IMR-90 (cell line): Measurements from ENCODE around the gene UQCRC2. TPM values are rescaled to one million over a fixed set of nuclear protein-coding genes. Genes with fewer than 3 reads are reported as not detected.

Source experiments
- ATAC-seq: fragments of 200-7000 bp; cut with Tn5 transposase; 2 replicates; pipeline ENCODE4 v1.9.1; 2020; ENCODE audit warnings: low read depth, mild to moderate bottlenecking, moderate library complexity
- BruUV-seq: library from RNA; stranded (reverse); fragments of 400-500 nt; replicated peaks from 2 replicates; lab custom pipeline; 2021; lab: Mats Ljungman, UMichigan
- CTCF ChIA-PET: fragments of 300-600 bp; formaldehyde crosslinking; extraction: SDS; loops from one replicate; lab custom pipeline; 2021; ENCODE audit warnings: antibody characterized with exemption; lab: Yijun Ruan, JAX
- POLR2A ChIA-PET: fragments of 300-600 bp; sonication (Branson Sonifier 250); formaldehyde crosslinking; loops from one replicate; lab custom pipeline; 2022; ENCODE audit warnings: antibody characterized with exemption; ENCODE audit not compliant: unreplicated experiment; lab: Charles Lee
- DNase-seq: peaks from one replicate; pipeline ENCODE4 v3.0.0; 2013
- H2AFZ ChIP-seq: replicated peaks from 2 replicates; pipeline ENCODE3; 2013; ENCODE audit warnings: low read length, mild to moderate bottlenecking; ENCODE audit not compliant: poor library complexity
- H2AK5ac ChIP-seq: 2 replicates; pipeline ENCODE4 v1.6.1; 2013; ENCODE audit warnings: low read depth, low read length, inconsistent platforms
- H2AK9ac ChIP-seq: replicated peaks from 2 replicates; pipeline ENCODE3; 2013; ENCODE audit warnings: mild to moderate bottlenecking, low read depth, low read length, moderate library complexity; ENCODE audit not compliant: poor library complexity
- H2BK120ac ChIP-seq: 2 replicates; pipeline ENCODE4 v1.6.1; 2013; ENCODE audit warnings: low read depth, low read length, inconsistent platforms
- H2BK15ac ChIP-seq: 3 replicates; pipeline ENCODE4 v1.6.1; 2013; ENCODE audit warnings: low read depth, low read length, inconsistent platforms
- H2BK20ac ChIP-seq: 2 replicates; pipeline ENCODE4 v1.6.1; 2013; ENCODE audit warnings: low read depth, mild to moderate bottlenecking, inconsistent platforms, low read length, moderate library complexity
- H2BK5ac ChIP-seq: 2 replicates; pipeline ENCODE4 v1.6.1; 2013; ENCODE audit warnings: mild to moderate bottlenecking, low read depth, low read length, inconsistent platforms; ENCODE audit not compliant: poor library complexity, severe bottlenecking
- H3K14ac ChIP-seq: replicated peaks from 2 replicates; pipeline ENCODE4 v1.6.1; 2013; ENCODE audit warnings: low read depth, low read length, inconsistent platforms
- H3K18ac ChIP-seq: 2 replicates; pipeline ENCODE4 v1.6.1; 2013; ENCODE audit warnings: low read depth, low read length, control low read depth
- H3K23ac ChIP-seq: 2 replicates; pipeline ENCODE4 v1.6.1; 2013; ENCODE audit warnings: low read depth, low read length, inconsistent platforms
- H3K27ac ChIP-seq: 2 replicates; pipeline ENCODE4 v1.5.1; 2013; ENCODE audit warnings: mild to moderate bottlenecking, control low read depth, low read length; ENCODE audit not compliant: insufficient read depth
- H3K27me3 ChIP-seq: 2 replicates; pipeline ENCODE4 v1.6.1; 2013; ENCODE audit warnings: low read length; ENCODE audit not compliant: control insufficient read depth, insufficient read depth
- H3K36me3 ChIP-seq: 2 replicates; pipeline ENCODE4 v1.6.1; 2013; ENCODE audit warnings: low read length, mixed read lengths; ENCODE audit not compliant: control insufficient read depth, insufficient read depth
- H3K4ac ChIP-seq: 2 replicates; pipeline ENCODE4 v1.6.1; 2013; ENCODE audit warnings: low read depth, low read length, inconsistent platforms
- H3K4me1 ChIP-seq: 2 replicates; pipeline ENCODE4 v1.6.1; 2013; ENCODE audit warnings: low read length, mixed read lengths; ENCODE audit not compliant: control insufficient read depth, insufficient read depth
- H3K4me2 ChIP-seq: 2 replicates; pipeline ENCODE4 v1.6.1; 2013; ENCODE audit warnings: low read depth, mild to moderate bottlenecking, control low read depth, low read length, moderate library complexity
- H3K4me3 ChIP-seq: 2 replicates; pipeline ENCODE4 v1.5.1; 2013; ENCODE audit warnings: low read depth, mild to moderate bottlenecking, control low read depth, low read length, moderate library complexity; ENCODE audit not compliant: insufficient read depth
- H3K56ac ChIP-seq: 2 replicates; pipeline ENCODE4 v1.6.1; 2013; ENCODE audit warnings: low read length, inconsistent platforms; ENCODE audit not compliant: insufficient read depth; ENCODE audit errors: extremely low read depth
- H3K79me1 ChIP-seq, 2 experiments: 2 replicates each; pipeline ENCODE4 v1.6.1; 2013; ENCODE audit warnings: low read length in 2 of 2, inconsistent platforms in 1 of 2, low read depth in 1 of 2
- H3K9ac ChIP-seq: 2 replicates; pipeline ENCODE4 v1.6.1; 2013; ENCODE audit warnings: low read depth, low read length, control low read depth
- H3K9me1 ChIP-seq: 2 replicates; pipeline ENCODE4 v1.6.1; 2013; ENCODE audit warnings: low read length, inconsistent platforms; ENCODE audit not compliant: insufficient read depth
- H3K9me3 ChIP-seq: 2 replicates; pipeline ENCODE4 v1.6.1; 2013; ENCODE audit warnings: low read length; ENCODE audit not compliant: control insufficient read depth, insufficient read depth
- H4K20me1 ChIP-seq: 2 replicates; pipeline ENCODE4 v1.6.1; 2013; ENCODE audit warnings: low read length, inconsistent platforms; ENCODE audit not compliant: insufficient read depth
- H4K5ac ChIP-seq: 2 replicates; pipeline ENCODE4 v1.6.1; 2013; ENCODE audit warnings: mild to moderate bottlenecking, low read depth, low read length, control low read depth
- H4K8ac ChIP-seq, 2 experiments: 2 replicates each; pipeline ENCODE4 v1.6.1; 2013; ENCODE audit warnings: low read depth in 2 of 2, low read length in 2 of 2, control low read depth in 1 of 2, inconsistent platforms in 1 of 2
- H4K91ac ChIP-seq: 2 replicates; pipeline ENCODE4 v1.6.1; 2013; ENCODE audit warnings: low read depth, low read length, inconsistent platforms; ENCODE audit not compliant: insufficient read depth
- BHLHE40 ChIP-seq: fragments of 150-350 bp; IDR thresholded peaks from 2 replicates; pipeline ENCODE4 v1.6.1; 2016; ENCODE audit warnings: mild to moderate bottlenecking, low read depth, low read length
- CEBPB ChIP-seq: IDR thresholded peaks from 2 replicates; pipeline ENCODE4 v1.6.1; 2012; ENCODE audit warnings: low read depth, low read length, improper control_type of control experiment
- CHD1 ChIP-seq: IDR thresholded peaks from 2 replicates; pipeline ENCODE4 v1.6.1; 2012; ENCODE audit warnings: low read depth, low read length, improper control_type of control experiment
- FOS ChIP-seq: fragments of 150-350 bp; IDR thresholded peaks from 2 replicates; pipeline ENCODE4 v1.6.1; 2016; ENCODE audit warnings: low read depth, low read length
- MAFK ChIP-seq: IDR thresholded peaks from 2 replicates; pipeline ENCODE4 v1.6.1; 2012; ENCODE audit warnings: low read depth, low read length, improper control_type of control experiment
- MAZ ChIP-seq: IDR thresholded peaks from 2 replicates; pipeline ENCODE4 v1.6.1; 2012; ENCODE audit warnings: low read depth, mild to moderate bottlenecking, low read length, improper control_type of control experiment, moderate library complexity, borderline replicate concordance
- MXI1 ChIP-seq: IDR thresholded peaks from 2 replicates; pipeline ENCODE4 v1.6.1; 2012; ENCODE audit warnings: low read depth, mild to moderate bottlenecking, low read length, moderate library complexity, borderline replicate concordance
- NFE2L2 ChIP-seq: fragments of 150-350 bp; IDR thresholded peaks from 2 replicates; pipeline ENCODE4 v1.6.1; 2016; ENCODE audit warnings: low read depth, mild to moderate bottlenecking, low read length
- POLR2A ChIP-seq: IDR thresholded peaks from 2 replicates; pipeline ENCODE4 v1.6.1; 2012; ENCODE audit warnings: mild to moderate bottlenecking, low read depth, low read length
- RAD21 ChIP-seq: IDR thresholded peaks from 2 replicates; pipeline ENCODE4 v1.6.1; 2012; ENCODE audit warnings: low read length, improper control_type of control experiment
- RCOR1 ChIP-seq: IDR thresholded peaks from 2 replicates; pipeline ENCODE4 v1.6.1; 2012; ENCODE audit warnings: mild to moderate bottlenecking, low read length, improper control_type of control experiment; ENCODE audit not compliant: insufficient replicate concordance
- RFX5 ChIP-seq: IDR thresholded peaks from 2 replicates; pipeline ENCODE4 v1.8.0; 2012; ENCODE audit warnings: low read depth, mild to moderate bottlenecking, low read length, moderate library complexity
- SMC3 ChIP-seq: fragments of 150-350 bp; IDR thresholded peaks from 2 replicates; pipeline ENCODE4 v1.6.1; 2016; ENCODE audit warnings: low read depth, mild to moderate bottlenecking, antibody characterized with exemption, low read length, moderate library complexity
- WGBS, 2 experiments: methylation state at CpG; one replicate each; pipeline versions ENCODE4 v1.1.5 to v1.1.7; 2013; ENCODE audit warnings: missing lambda C conversion rate in 2 of 2; ENCODE audit not compliant: insufficient read length in 1 of 2; ENCODE audit errors: extremely low coverage in 2 of 2; 5-methylcytosine and 5-hydroxymethylcytosine counted together
- dilution Hi-C: fragments of 300-500 bp; cut with HindIII; formaldehyde crosslinking; loops from one replicate; pipeline ENCODE4 v1.14.3; 2018; ENCODE audit warnings: low sequenced_read_pairs; ENCODE audit not compliant: unreplicated experiment
- in situ Hi-C: fragments of 300-500 bp; cut with MboI; formaldehyde crosslinking; loops from 3 replicates; pipeline ENCODE4 v1.14.3; 2019; ENCODE audit warnings: low sequenced_read_pairs, inconsistent platforms, mixed read lengths
- intact Hi-C: fragments of 100-400 bp; cut with micrococcal nuclease; formaldehyde crosslinking; loops from 2 replicates; pipeline ENCODE4 v1.10.0; 2022
- polyA plus RNA-seq, 3 experiments: library from polyadenylated mRNA; depleted of rRNA; stranded (reverse); fragments of >200 nt; gene quantifications; 2 replicates each; pipeline ENCODE4 v1.2.3, GENCODE V29; 2012; ENCODE audit warnings: low replicate concordance in 1 of 3
- total RNA-seq: library from RNA; depleted of rRNA; stranded (reverse); fragments of >200 nt; gene quantifications from 2 replicates; pipeline ENCODE4 v1.2.3, GENCODE V29; 2012
- TF ChIP-seq, protein P1 (sequence below): fragments of 150-350 bp; IDR thresholded peaks from 2 replicates; pipeline ENCODE4 v1.6.1; 2016; ENCODE audit warnings: low read depth, mild to moderate bottlenecking, low read length, moderate library complexity, borderline replicate concordance
- TF ChIP-seq, protein P2 (sequence below): conservative IDR thresholded peaks from 2 replicates; pipeline ENCODE4 v1.5.1; 2012; ENCODE audit warnings: mild to moderate bottlenecking, low read depth, low read length, improper control_type of control experiment

UQCRC2 gene
- total and polyA plus RNA-seq, 2 of the 4 experiments (the other 2 are of a cell fraction), result 191 to 284 TPM

DNA sequence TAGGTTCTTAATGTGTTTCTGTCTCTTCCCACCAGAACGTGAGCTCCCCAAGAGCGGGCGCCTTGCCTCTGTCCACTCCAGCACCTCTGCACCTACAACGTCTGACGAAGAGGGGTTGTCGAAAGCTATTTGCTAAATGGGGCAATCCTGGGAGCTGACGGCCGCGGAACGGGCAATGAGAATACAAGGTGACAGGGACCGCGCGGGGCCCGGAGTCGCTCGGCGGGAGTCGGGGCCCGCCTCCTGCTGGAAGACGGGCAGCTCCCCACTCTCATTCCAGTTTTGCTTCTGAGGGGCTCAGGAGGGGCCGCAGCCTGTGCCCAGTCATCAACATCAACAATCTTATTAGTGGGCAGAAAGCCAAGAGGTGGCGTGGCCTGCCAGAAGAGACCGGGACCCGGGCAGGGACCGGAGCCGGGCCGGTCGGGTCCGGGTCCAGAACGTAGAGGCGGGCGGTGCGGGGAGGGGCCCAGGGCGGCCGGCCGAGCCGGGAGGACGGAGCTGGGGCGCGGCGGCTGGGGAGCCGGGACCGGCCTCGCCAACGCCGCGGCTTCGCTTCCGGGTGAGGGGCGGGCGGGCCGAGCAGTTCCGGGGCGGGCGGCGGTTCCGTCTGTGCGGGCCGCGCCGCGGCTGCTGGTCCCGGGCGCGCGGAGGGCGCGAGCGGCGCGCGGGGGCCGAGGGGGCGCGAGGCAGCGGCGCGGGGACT, 54.5 kb downstream of the UQCRC2 start, which contains the start of gene MOSMO:
TSS of gene MOSMO (plus strand) at position 603 of the 706 bp plus-strand sequence. CDS start 191 bp downstream, outside the sequence.
- CTCF ChIA-PET, result interaction anchor here (1.2 to 5.1 kb wide), 4 partner anchors 18 to 1720 kb away, joined by 3 to 30 read pairs (median 5); no protein-coding TSS in a partner anchor
- H3K4me1 ChIP-seq, result peaks cover 8% of the 10 kb centered on the region
- DNase-seq, result peak; percentile 63
- peak within 1 kb of the TSS; percentile 64 for H3K56ac ChIP-seq
- no peaks in the 10 kb centered on the region for H3K27me3 ChIP-seq
- WGBS, 2 experiments, result 0% methylated on average over 26 of the region's 78 CpGs; no CpG with 5 or more reads in 1 of the 2 experiments
- H3K4ac ChIP-seq, result peak within 1 kb of the TSS; percentile 90
- H3K9me3 ChIP-seq, result no peaks in the 10 kb centered on the region
- peak within 1 kb of the TSS; percentile 17 to 80; a peak in 3 of 4 replicates for H4K8ac ChIP-seq
- no peak within 1 kb of the TSS; the same call in 1 of the 2 replicates for H3K18ac ChIP-seq
- H2AK9ac ChIP-seq, result peak within 1 kb of the TSS; percentile 97
- H4K5ac ChIP-seq, result peak within 1 kb of the TSS; percentile 70
- H3K23ac ChIP-seq, result peak within 1 kb of the TSS; percentile 91
- peaks cover 26% of the 10 kb centered on the region for H4K20me1 ChIP-seq
- H3K9ac ChIP-seq, result peak within 1 kb of the TSS; percentile 81
- peak within 1 kb of the TSS; percentile 2; the same call in 1 of the 3 replicates for H2BK15ac ChIP-seq
- peak; percentile 92 for ATAC-seq
- H3K79me1 ChIP-seq, result peaks cover 8 to 45% of the 10 kb centered on the region in 2 experiments
- H3K27ac ChIP-seq, result peak within 1 kb of the TSS; percentile 93
- peaks cover 21% of the 10 kb centered on the region for H3K9me1 ChIP-seq
- no peaks in the 10 kb centered on the region; the same call in 1 of the 2 replicates for H3K36me3 ChIP-seq
- peak within 1 kb of the TSS; percentile 39 for H2BK120ac ChIP-seq
- no peak within 1 kb of the TSS for H2BK20ac ChIP-seq
- peak within 1 kb of the TSS; percentile 85 for H2BK5ac ChIP-seq
- in situ Hi-C loops (loop anchor here (10.0 kb wide), 1 partner anchor 287 kb away; the partner anchor contains the start of gene POLR3E), intact Hi-C loops (loop anchor here (2.0 kb wide), 2 partner anchors 19 to 69 kb away; no protein-coding TSS in a partner anchor), dilution Hi-C loops (no loop called here)
- POLR2A ChIA-PET, result interaction anchor here (0.8 to 1.7 kb wide), 2 partner anchors 63 to 70 kb away, joined by 3 to 11 read pairs; no protein-coding TSS in a partner anchor
- BruUV-seq, result no TSS peak
- H2AFZ ChIP-seq, result peak within 1 kb of the TSS; percentile 99
- H3K4me2 ChIP-seq, result peak within 1 kb of the TSS; percentile 97
- H3K14ac ChIP-seq, result peak within 1 kb of the TSS; percentile 85
- peak within 1 kb of the TSS; percentile 56 for H4K91ac ChIP-seq
- H3K4me3 ChIP-seq, result peak within 1 kb of the TSS; percentile 92
- H2AK5ac ChIP-seq, result peak within 1 kb of the TSS; percentile 58
- TF ChIP-seq, protein P1, sequence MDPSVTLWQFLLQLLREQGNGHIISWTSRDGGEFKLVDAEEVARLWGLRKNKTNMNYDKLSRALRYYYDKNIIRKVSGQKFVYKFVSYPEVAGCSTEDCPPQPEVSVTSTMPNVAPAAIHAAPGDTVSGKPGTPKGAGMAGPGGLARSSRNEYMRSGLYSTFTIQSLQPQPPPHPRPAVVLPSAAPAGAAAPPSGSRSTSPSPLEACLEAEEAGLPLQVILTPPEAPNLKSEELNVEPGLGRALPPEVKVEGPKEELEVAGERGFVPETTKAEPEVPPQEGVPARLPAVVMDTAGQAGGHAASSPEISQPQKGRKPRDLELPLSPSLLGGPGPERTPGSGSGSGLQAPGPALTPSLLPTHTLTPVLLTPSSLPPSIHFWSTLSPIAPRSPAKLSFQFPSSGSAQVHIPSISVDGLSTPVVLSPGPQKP, result no peak
- TF ChIP-seq MAZ (peak; percentile 71; the same call in 1 of the 2 replicates), CHD1 (no peak), BHLHE40 (peak; percentile 65), POLR2A (peak; percentile 50; the same call in 1 of the 2 replicates), RAD21 (no peak), CEBPB (peak; percentile 71), FOS (no peak), MXI1 (peak; percentile 24), RFX5 (no peak), RCOR1 (no peak), SMC3 (no peak), NFE2L2 (no peak), MAFK (no peak)
- TF ChIP-seq, protein P2, sequence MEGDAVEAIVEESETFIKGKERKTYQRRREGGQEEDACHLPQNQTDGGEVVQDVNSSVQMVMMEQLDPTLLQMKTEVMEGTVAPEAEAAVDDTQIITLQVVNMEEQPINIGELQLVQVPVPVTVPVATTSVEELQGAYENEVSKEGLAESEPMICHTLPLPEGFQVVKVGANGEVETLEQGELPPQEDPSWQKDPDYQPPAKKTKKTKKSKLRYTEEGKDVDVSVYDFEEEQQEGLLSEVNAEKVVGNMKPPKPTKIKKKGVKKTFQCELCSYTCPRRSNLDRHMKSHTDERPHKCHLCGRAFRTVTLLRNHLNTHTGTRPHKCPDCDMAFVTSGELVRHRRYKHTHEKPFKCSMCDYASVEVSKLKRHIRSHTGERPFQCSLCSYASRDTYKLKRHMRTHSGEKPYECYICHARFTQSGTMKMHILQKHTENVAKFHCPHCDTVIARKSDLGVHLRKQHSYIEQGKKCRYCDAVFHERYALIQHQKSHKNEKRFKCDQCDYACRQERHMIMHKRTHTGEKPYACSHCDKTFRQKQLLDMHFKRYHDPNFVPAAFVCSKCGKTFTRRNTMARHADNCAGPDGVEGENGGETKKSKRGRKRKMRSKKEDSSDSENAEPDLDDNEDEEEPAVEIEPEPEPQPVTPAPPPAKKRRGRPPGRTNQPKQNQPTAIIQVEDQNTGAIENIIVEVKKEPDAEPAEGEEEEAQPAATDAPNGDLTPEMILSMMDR, result 0 out of 2 replicates have a peak, but pooled peaks have one; percentile 8
